ENCODE measurements around the gene NSUN3. TPM values are rescaled to one million over a fixed set of nuclear protein-coding genes. Genes with fewer than 3 reads are reported as not detected.
A peak's percentile ranks its signal among the peaks of the same experiment; 100 is the strongest.

Gene NSUN3
- total RNA-seq, 1 experiment from 2014 or later: 7.2 TPM

DNA sequence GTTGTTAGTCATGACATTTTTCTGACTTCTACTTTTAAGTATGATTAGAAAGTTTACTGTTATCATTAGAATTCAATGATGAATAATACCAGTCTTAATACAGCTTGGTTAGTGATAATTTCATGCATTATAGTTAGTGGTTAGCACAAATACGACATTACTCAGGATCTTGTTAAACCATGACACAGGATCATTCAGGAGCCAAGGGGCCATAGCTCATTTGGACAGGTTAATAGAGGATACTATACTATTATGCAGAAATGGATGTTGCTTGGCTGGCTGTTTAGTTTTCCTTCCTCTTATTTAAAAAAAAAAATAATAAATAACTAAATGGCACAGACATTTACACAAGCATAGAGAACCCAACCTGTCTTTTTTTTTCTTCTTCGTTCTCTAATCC lies 55.5 kb downstream of the NSUN3 start:
- no peak for DNase-seq (ENCODE audit: low read depth)

DNA sequence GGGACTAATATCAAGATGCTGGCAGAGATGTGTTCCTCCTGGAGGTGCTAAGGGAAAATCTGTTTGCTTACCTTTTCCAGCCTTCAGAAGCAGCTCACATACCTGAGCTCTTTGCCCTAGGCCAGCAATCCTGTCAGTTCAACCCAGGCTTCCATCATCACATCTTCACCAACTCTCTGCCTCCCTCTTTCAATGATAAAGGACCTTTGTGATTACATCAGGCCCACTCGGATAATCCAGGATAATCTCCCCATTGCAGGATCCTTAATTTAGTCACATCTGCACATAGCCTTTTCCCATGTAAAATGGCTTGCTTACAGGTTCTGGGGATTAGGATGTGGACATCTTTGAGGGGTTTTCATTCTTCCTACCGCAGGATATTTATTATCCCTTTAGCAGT lies 58.3 kb downstream of the NSUN3 start:
- no peak for DNase-seq (ENCODE audit: low read depth)

DNA sequence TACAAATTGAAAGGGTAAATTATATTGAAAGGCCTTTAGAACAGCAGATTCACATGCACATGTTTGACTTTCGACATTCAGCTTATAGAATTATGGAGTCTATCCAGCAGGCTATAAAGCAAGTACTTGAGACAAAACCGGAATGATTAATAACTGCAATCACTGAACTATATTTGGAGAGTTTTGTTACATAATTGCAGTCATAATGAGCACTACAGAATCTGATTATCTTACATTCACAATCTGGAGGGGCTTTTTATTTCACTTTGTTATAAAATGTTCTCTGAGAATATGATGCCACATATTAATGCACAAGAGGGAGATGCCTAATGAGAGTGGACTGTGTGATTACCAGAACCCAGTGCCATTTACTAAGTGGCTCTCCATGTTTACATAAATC lies 64.3 kb downstream of the NSUN3 start:
- DNase-seq (ENCODE audit: low read depth): no peak

DNA sequence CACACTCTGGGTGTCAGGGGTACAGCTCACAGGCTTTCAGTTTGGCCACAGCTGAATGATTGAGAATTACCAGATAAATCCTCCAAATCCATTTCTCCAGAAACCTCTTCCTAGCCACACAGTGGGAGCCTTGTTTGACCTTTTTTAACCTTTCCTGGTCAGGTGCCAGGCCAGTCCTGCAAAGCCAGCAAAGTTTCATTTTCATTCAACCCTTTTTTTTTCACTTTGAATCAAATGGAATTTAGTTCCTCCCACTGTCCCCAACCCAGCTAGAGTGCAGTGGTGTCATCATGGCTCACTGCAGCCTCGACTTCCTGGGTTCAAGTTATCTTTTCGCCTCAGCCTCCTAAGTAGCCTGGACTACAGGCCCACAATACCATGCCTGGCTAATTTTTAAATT lies 67.8 kb downstream of the NSUN3 start:
- no peak for DNase-seq (ENCODE audit: low read depth)

DNA sequence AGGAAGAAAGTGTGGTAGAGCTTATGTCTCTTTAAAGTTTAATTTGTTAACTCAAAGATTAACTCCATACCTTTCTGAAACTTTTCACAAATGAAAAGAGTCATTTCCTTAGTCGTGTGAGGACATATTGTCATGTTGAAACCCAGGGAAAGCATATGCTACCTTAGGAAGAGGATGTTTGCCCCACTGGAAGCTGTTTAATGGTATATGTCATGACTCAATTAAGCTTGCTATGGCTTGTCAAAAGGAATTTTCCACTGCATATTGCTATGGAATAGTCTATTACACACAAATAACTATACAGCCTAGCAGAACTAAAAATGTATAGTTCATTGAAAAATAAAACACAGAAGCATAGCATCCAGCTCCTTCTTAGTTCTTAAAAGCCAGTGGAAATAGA lies 69.9 kb downstream of the NSUN3 start:
- no peak for DNase-seq (ENCODE audit: low read depth)

DNA sequence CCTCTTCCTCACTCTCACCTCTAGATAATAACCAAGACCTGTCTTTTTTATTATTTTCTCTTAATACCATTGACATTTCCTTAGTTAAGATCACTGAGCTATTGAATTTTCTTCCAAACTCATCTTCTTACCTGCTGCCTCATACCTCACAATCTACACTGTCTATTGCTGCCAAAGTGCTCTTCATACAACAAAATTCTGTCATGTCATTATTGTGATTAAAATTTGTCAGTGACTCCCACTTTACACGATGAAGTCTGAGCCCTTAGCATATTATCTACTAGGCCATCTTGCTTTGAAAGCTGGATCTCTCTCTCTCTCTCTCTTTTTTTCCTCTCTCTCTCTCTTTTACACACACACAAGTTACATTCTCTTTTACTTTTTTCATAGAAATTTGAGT lies 73.3 kb downstream of the NSUN3 start:
- no peak for DNase-seq (ENCODE audit: low read depth)

DNA sequence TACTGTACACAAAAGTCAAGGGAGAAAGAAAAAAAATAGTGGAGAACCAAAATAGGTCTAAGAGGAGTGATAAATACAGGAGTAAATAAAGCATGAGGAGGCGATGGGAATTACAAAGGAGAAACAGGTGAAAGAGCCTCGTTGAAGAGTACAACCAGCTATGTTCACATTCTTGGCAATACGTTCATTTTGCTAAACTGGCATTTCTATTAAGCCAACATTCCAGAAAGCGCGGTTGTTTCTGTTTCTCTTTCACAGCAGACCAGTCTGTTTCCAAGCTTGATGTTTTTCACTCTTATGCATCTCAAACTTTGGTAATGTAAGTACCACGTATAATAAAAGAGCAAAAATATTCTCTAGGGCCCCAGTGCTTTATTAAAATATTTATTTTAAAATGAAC lies 74.5 kb downstream of the NSUN3 start:
- DNase-seq (ENCODE audit: low read depth): no peak

DNA sequence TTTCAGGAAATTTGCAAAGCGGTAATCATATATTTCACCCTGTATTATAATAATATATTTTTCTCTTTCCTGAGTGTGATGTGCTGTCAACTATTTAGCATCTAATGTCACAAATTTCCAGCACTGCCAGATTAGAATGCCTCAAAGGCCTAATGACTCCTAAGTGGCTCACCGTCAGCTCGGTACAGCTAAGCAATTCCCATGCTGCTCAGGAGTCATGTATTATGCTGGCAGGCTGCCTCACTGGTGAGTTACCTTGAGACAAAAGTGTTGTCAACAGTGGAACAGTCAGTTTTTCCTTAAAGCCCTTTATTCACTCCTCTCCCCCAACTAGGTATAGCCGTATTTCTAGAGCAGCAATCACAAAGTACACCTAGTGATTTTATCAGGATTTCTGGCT lies 83.6 kb downstream of the NSUN3 start:
- no peak for DNase-seq (ENCODE audit: low read depth)

DNA sequence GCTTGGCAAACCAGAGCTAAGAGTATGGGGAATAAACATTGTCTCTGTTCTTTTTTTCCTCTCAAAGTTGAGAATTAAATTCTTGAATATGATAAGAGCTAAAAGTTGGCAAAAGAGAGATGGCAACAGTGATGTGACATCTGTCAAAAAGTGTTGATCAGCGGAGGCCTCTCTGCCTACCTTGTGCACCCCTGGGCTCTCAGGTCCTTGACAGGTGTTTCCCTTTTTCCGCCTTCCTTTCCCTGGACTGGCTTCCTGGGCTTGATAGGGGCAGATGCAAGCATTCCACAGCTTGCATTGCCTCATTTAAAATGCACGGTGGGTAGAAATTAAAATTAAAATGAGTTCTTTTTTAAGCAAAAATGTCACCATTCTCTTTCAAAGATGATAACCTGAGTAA lies 84.2 kb downstream of the NSUN3 start:
- DNase-seq (ENCODE audit: low read depth): no peak

DNA sequence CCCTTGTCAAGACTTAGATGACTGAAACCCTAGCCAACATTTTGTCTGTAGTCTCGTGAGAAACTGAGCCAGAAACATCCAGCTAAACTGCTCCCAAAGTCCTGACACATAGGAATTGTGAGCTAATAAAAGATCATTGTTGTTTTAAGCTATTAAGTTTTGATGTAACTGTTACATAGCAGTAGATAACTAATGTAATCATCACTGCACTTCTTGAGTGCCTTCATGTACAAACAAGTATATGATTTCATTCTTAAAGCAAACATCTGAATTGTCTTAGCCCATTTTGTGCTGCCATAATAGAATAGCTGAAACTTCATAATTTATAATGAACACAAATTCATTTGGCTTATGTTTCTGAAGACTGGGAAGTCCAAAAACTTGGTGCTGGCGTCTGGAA lies 87.3 kb downstream of the NSUN3 start:
- no peak for DNase-seq (ENCODE audit: low read depth)

DNA sequence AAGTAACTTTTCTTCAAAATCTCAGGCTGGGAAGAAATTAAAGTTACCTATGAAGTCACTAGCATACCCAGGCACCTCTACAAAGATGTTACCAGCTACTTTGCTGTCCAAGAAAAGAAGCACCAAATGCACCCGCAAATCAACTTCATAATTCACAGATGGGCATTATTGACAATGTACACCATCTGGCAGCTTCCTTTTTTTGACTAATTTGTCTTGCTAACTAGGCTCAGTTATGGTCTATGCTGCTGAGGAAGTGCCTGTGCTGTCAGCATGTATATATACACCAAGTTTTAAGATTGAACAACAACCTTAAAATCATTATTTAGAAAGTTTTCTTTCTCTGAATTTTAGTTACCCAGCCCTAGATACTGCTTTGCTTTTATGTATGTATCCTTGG lies 93.8 kb downstream of the NSUN3 start:
- DNase-seq (ENCODE audit: low read depth): no peak

DNA sequence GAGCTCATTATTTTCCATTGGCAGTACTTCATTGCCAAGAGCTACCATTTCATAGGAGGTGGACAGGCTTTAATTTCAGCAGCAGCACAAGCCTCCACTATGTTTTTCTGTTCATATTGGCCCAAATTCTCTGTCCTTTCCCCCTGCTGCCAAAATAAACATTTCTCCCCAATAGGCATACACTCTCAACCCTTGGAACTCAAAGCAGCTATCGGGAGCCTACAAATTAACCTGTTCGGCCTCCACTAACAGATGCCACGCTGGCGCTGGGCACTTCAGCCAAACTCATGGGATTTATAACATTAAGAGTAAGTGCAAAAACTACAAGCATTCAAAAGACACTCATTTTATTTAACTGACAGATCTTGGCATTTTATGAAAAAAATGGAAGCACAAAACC lies 95.7 kb downstream of the NSUN3 start:
- no peak for DNase-seq (ENCODE audit: low read depth)

DNA sequence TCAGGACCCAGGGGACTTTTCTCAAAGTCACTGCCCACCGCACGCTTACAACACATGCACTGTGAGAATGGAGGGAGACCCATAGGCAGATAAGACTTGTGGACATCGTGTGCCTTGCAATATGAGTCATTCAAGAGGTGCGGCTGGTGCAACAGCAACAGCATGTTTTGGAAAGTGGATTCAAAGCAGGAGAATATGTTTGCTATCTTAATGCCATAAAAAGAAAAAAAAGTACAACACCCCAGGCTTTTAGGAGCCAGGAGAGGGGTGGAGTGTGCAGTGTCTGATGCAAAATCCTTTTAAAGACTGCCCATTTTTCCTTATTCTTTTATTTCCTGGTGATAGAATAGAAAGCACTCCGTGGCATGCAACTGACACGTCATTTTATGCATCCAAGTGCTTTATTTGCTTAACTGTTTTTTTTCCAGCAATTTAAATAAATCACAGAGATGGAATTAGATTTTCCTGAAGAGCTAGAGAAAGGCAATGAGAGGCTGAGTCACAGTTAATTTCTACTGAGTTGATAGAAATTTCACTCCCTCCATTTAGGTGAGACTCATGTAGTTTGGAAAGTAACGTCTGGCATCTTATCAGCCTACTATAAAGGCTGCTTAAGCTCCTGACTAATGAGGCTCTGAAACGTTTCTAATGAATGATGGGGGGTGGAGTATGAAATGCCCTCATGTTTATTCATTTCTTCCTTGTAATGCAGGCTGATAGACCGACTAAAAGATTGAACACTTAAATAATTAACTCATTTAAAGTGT lies 96.4 kb downstream of the NSUN3 start:
- peak; percentile 7 for DNase-seq (ENCODE audit: low read depth)

DNA sequence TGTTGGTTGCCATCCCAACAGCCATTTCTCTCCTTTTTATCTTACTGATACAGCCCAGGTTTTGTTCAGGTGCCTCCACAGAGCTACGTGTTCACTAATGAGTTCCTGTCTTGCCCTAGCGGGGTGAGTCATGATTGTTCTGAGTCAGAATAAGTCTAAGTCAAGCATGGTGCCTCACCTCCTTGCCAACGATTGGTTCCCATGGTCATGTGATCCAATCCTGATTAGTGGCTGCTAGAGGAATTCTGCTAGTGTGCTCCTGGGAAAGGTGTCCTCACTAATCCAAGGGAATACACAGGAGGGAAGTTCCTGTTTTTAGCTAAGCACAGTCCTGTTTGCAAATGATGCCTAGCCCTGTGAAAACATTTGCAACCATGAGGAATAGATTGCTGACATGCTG lies 99.8 kb downstream of the NSUN3 start:
- peak; percentile 36 for DNase-seq (ENCODE audit: low read depth)

DNA sequence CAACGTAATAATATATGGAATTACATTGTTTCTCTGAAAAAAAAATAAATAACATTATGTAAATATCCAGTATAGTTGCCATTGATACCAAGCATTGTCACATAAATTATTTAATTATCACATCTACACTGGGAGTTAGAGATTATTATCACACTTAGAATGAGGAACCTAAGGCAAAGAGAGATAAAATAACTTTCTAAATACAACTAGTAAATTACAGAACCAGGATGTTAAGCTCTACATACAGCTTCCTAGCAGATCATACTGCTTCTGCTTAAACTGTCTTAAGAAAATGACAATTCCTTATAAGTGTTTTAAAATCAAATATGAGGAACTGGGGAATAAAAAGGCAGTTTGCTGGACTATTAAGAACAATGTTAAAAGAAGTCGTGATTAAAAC lies 104.5 kb downstream of the NSUN3 start:
- no peak for DNase-seq (ENCODE audit: low read depth)

DNA sequence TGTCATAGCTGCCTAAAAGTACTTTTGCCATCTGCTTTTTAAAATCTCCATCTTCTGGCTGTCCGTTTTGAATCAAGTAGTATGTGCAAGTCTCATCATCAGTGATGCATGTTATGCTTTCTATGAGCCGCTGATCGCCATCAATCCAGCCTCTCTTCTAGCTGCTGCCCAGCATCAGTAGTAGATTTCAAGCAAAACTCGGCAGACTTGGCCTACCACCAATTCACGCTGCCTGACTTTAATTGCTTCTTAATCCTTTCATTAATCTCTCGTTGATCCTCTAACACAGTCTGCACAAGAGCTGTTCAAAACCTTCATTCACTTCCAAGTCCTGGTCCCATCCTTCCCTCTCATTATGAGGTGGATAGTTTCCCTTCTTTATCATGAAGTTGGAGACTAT lies 104.9 kb downstream of the NSUN3 start:
- no peak for DNase-seq (ENCODE audit: low read depth)

DNA sequence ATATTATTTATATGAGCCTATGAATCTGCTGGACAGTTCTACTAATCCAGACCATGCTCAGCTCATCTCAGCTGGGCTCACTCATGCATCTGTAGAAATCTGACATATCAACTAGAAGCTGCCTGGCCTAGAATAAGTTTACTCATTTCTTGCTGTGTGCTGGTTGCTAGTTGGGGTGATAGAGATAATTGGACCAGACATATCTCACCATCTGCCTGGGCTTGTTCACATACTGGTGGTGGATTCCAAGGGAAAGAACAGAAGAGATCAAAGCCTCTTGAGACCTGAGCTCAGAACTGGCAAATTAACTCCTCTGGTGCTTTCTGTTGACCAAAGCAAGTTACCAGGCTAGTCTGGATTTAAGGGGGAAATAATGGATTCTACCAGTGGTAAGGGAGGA lies 109.1 kb downstream of the NSUN3 start:
- DNase-seq (ENCODE audit: low read depth): no peak

DNA sequence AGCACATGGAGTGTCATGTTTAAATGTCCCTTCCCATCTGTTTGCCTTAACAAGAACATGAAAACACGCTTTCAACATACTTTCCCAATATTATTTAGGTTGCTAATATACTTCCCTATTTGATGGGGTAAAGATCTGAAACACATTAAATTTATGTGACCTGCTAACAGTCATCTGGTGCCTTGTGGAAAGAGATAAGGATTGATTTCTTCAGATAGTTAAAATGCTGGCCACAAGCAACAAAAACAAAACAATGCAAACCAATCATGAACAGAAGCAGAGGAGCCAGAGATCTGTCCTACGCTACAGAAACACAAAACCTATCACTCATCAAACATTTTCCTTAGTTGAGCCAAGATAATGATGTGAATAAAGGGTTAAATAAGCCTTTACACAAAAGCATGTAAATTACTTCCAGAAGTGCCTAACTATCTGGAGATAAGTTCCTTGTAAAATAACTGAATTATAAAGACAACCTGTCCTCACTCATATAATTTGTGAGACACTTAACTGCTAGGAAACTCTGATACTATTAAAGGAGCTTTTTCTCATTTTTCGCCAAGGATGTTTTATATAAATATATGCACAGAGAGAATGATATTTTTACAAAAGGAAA lies 109.9 kb downstream of the NSUN3 start:
- DNase-seq (ENCODE audit: low read depth): no peak

DNA sequence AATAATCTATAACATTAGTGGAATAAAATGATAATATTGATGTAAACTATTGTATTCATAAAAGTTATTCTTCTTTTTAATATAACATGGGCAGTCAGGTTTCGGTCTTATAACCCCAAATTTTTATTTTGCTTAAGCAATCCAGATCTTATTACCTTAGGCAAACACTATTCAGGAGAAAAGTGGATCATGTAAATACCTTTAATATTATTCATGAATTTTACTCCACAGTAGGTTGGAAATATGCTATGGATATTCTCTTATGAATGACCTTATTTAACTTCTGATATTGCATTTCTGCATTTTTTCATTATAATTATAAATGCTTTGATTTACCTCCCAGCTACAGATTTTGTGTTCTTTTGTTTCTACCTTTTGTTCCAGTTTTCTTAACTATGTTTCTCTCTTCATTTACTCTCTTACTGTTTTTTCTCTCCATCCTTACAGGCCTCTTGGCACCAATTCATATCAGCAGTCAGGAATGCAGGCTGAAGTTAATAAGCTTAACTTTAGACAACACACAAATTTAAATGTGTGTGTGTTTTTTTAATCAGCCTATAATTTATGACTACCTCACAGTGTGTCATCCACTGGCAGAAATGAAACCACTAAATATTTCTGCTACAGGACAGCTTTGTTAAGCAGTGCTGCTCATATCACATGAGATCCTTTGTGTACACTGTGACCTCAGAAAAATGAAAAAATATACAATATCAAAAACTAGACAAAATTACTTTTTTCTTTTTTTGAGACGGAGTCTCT lies 111.0 kb downstream of the NSUN3 start:
- DNase-seq (ENCODE audit: low read depth): no peak

DNA sequence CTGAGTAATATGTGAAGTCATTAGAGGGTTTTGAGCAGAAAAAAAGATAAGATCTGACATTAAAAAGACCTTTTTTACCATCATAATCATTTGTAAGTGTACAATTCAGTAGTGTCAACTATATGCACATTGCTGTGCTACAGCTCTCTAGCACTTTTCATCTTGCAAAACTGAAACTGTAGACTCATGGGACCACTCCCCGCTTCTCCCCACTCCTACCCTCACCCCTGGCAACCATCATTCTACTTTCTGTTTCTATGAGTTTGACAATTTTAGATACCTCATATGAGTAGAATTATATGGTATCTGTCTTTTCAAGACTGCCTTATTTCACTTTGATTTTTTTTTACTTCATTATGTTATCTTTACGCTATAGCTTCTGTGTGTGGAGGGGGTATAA lies 112.8 kb downstream of the NSUN3 start:
- DNase-seq (ENCODE audit: low read depth): no peak

DNA sequence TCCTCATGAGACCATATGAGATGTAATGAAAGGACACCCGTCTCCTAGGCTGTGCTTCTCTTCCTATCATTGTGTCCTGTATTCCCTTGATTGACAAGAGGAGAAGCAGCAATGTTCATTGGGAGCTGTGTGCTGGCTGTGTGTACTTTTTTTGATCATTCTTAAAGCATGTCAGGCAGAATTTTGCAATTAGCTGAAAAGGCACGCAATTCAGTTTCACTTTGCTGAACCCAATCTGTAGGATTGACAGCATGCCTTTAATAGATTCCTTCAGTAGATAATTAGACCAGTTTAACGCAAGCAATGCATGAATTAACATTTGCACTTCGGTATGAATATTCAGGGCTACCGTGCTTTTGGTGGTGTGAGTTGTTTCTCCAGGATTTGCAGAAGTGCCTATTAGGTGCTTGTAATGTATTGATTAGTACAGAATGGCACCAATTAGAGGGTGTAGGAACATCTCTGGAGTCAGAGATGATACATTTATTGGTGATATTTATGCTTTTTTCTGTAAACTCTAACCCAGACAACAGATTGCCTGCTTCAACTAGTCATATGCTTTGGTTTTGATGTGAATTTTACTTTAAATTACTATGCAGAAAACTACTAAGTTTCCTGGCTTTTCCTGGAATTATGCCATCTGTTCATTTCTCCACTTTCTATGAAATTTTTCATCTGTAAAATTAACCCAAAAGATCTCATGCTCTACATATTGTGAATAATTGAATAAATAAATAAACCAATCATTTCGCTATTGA lies 114.3 kb downstream of the NSUN3 start:
- no peak for DNase-seq (ENCODE audit: low read depth)
